OCI-LY1 (cell line): ENCODE data around the gene NFAM1.

Experiments
- EZH2 ChIP-seq: fragments of 200-600 bp; sonication (generic), shearing (Covaris generic); IDR thresholded peaks from 2 replicates; pipeline ENCODE4 v1.8.0; 2017; ENCODE audit warnings: borderline replicate concordance, mixed run types, mild to moderate bottlenecking, antibody characterized with exemption, low read length, moderate library complexity, mixed read lengths
- TF ChIP-seq, protein P1 (sequence below): fragments of 200-600 bp; sonication (generic), shearing (Covaris generic); IDR thresholded peaks from 2 replicates; pipeline ENCODE4 v1.5.1; 2017; ENCODE audit warnings: mild to moderate bottlenecking, antibody characterized with exemption, low read length, moderate library complexity, mixed read lengths

DNA sequence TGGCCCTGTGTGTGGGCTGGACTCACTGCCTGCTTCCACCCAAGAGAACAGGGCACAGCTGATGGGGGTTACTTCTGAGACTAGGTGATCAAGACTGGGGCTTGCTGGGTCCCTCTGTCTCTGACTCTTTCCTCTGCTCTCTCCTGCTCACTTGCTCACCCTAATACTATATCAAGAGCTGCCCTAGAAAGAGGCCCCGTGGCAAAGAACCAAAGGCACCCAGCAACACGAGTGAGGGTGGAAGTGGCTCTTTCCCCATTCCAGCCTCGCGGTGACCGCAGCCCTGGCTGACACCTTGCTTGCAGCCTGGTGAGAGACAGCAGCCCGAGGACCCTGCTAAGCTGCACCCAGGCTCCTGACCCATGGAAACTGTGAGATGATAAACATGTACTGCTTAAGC is 20.7 kb upstream of the NFAM1 start:
- TF ChIP-seq, protein P1, sequence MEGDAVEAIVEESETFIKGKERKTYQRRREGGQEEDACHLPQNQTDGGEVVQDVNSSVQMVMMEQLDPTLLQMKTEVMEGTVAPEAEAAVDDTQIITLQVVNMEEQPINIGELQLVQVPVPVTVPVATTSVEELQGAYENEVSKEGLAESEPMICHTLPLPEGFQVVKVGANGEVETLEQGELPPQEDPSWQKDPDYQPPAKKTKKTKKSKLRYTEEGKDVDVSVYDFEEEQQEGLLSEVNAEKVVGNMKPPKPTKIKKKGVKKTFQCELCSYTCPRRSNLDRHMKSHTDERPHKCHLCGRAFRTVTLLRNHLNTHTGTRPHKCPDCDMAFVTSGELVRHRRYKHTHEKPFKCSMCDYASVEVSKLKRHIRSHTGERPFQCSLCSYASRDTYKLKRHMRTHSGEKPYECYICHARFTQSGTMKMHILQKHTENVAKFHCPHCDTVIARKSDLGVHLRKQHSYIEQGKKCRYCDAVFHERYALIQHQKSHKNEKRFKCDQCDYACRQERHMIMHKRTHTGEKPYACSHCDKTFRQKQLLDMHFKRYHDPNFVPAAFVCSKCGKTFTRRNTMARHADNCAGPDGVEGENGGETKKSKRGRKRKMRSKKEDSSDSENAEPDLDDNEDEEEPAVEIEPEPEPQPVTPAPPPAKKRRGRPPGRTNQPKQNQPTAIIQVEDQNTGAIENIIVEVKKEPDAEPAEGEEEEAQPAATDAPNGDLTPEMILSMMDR, result no peak
- TF ChIP-seq EZH2, result no peak
